Neural progenitor cell (in vitro differentiated cells): ENCODE measurements around the gene ZBTB42. TPM values are rescaled to one million over a fixed set of nuclear protein-coding genes. Genes with fewer than 3 reads are reported as not detected.

Experiments used
- DNase-seq: peaks from one replicate; pipeline ENCODE4 v3.0.0-alpha.2; 2016; ENCODE audit warnings: low spot score
- H2AFZ ChIP-seq: fragments of 200-600 bp; sonication (generic); replicated peaks from 2 replicates; pipeline ENCODE4 v1.6.1; 2016; ENCODE audit warnings: antibody characterized with exemption
- H3F3A ChIP-seq: fragments of 200-600 bp; sonication (generic); 2 replicates; pipeline ENCODE4 v1.6.1; 2016; ENCODE audit warnings: antibody characterized with exemption, low read depth
- H3K27ac ChIP-seq: fragments of 200-600 bp; sonication (generic); 2 replicates; pipeline ENCODE4 v1.5.1; 2016; ENCODE audit warnings: mild to moderate bottlenecking
- H3K27me3 ChIP-seq: fragments of 200-600 bp; sonication (generic); 2 replicates; pipeline ENCODE4 v1.6.1; 2016; ENCODE audit warnings: mild to moderate bottlenecking, moderate library complexity
- H3K36me3 ChIP-seq: fragments of 200-600 bp; sonication (generic); 2 replicates; pipeline ENCODE4 v1.5.1; 2016
- H3K4me1 ChIP-seq: fragments of 200-600 bp; sonication (generic); 2 replicates; pipeline ENCODE4 v1.6.1; 2016; ENCODE audit warnings: mixed run types
- H3K4me2 ChIP-seq: fragments of 200-600 bp; sonication (generic); 2 replicates; pipeline ENCODE4 v1.6.1; 2016
- H3K4me3 ChIP-seq: fragments of 200-600 bp; sonication (generic); 2 replicates; pipeline ENCODE4 v1.5.1; 2016
- H3K79me2 ChIP-seq: fragments of 200-600 bp; sonication (generic); 2 replicates; pipeline ENCODE4 v1.6.1; 2016; ENCODE audit warnings: low read depth
- H3K9ac ChIP-seq: fragments of 200-600 bp; sonication (generic); 2 replicates; pipeline ENCODE4 v1.6.1; 2016
- H3K9me3 ChIP-seq: fragments of 200-600 bp; sonication (generic); 2 replicates; pipeline ENCODE4 v1.5.1; 2016; ENCODE audit warnings: low read depth
- H4K20me1 ChIP-seq: fragments of 200-600 bp; sonication (generic); 2 replicates; pipeline ENCODE4 v1.6.1; 2016; ENCODE audit warnings: low read depth
- H3K27ac Mint-ChIP-seq: 3 replicates; pipeline ENCODE4 v1.8.0; 2021; ENCODE audit warnings: mixed read lengths
- H3K27me3 Mint-ChIP-seq: 2 replicates; pipeline ENCODE4 v1.8.0; 2022; ENCODE audit warnings: low read depth, mild to moderate bottlenecking, inconsistent platforms, moderate library complexity, mixed read lengths; ENCODE audit not compliant: insufficient read depth
- H3K36me3 Mint-ChIP-seq: 3 replicates; pipeline ENCODE4 v1.8.0; 2021; ENCODE audit warnings: mixed read lengths
- H3K4me1 Mint-ChIP-seq: 3 replicates; pipeline ENCODE4 v1.8.0; 2021; ENCODE audit warnings: mixed read lengths
- H3K4me3 Mint-ChIP-seq: 3 replicates; pipeline ENCODE4 v1.8.0; 2021; ENCODE audit warnings: mild to moderate bottlenecking, moderate library complexity, mixed read lengths
- H3K9me3 Mint-ChIP-seq: 3 replicates; pipeline ENCODE4 v1.8.0; 2020; ENCODE audit warnings: mixed read lengths
- EZH2 ChIP-seq: fragments of 200-600 bp; sonication (generic); IDR thresholded peaks from 2 replicates; pipeline ENCODE4 v1.6.1; 2017; ENCODE audit warnings: antibody characterized with exemption, mild to moderate bottlenecking, moderate library complexity
- EZH2phosphoT487 ChIP-seq: fragments of 200-600 bp; sonication (generic); IDR thresholded peaks from 2 replicates; pipeline ENCODE4 v1.6.1; 2017; ENCODE audit warnings: antibody characterized with exemption
- total RNA-seq: library from RNA; depleted of rRNA; stranded (reverse); fragments of >200 nt; gene quantifications from 2 replicates; pipeline ENCODE4 v1.2.3, GENCODE V29; 2015; ENCODE audit warnings: low replicate concordance
- TF ChIP-seq, protein P1 (sequence below): fragments of 200-600 bp; sonication (generic); IDR thresholded peaks from 2 replicates; pipeline ENCODE4 v1.5.1; 2017; ENCODE audit warnings: antibody characterized with exemption, mild to moderate bottlenecking

The ZBTB42 gene
- total RNA-seq, 1 donor from 2014 or later = 0.41 TPM

DNA sequence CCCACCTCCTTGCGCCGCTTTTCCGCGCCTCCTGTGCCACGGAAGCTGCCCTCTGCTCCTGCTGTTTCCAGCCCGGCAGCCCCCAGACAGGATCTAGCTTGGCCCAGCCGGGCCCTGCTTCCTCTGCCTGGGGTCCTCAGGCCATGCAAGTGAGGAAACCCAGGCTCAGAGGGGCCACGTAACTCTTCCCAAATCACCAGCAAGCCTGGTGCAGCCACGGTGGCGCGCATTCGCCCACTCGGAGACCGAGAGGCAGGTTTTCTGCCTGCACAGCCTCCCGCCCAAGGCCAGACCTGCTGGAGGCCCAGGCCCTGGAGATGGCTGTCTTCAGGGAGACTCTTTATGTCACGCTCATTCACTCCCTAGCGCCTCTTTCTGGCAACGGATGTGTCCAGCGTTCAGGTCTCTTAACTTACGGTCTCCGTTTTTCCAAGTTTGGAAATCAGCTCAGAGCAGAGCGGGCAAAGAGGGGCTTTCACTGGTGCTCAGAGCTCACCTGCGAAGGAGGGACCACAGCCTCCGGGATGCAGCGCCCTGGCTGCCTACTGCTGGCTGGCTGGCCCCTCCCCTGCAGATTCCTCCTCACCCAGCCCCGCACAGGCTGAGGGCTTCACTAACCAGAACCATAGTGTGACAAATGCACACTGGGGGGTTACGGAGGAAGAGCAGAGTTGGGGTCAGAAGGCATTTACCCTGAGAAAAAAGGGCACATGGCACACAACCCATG is 43.6 kb downstream of the ZBTB42 start:
- peak; percentile 54 for DNase-seq
- Histone ChIP-seq H3K4me2 (peak overlapping the region; percentile 78), H3K9me3 (no peaks in the 10 kb centered on the region), H3F3A (peaks cover 31% of the 10 kb centered on the region), H3K79me2 (no peaks in the 10 kb centered on the region), H2AFZ (peak overlapping the region; percentile 73), H3K9ac (no peak overlapping the region), H3K4me3 (peak overlapping the region; percentile 44), H3K36me3 (no peaks in the 10 kb centered on the region), H3K27ac (no peak overlapping the region), H3K27me3 (peaks cover 51% of the 10 kb centered on the region), H4K20me1 (no peaks in the 10 kb centered on the region), H3K4me1 (peaks cover 9% of the 10 kb centered on the region)
- Mint-ChIP-seq H3K9me3 (peaks cover 4% of the 10 kb centered on the region), H3K36me3 (no peaks in the 10 kb centered on the region), H3K27me3 (peaks cover 39% of the 10 kb centered on the region), H3K27ac (no peak overlapping the region), H3K4me1 (peaks cover 12% of the 10 kb centered on the region), H3K4me3 (peak overlapping the region; percentile 78)
- TF ChIP-seq, protein P1, sequence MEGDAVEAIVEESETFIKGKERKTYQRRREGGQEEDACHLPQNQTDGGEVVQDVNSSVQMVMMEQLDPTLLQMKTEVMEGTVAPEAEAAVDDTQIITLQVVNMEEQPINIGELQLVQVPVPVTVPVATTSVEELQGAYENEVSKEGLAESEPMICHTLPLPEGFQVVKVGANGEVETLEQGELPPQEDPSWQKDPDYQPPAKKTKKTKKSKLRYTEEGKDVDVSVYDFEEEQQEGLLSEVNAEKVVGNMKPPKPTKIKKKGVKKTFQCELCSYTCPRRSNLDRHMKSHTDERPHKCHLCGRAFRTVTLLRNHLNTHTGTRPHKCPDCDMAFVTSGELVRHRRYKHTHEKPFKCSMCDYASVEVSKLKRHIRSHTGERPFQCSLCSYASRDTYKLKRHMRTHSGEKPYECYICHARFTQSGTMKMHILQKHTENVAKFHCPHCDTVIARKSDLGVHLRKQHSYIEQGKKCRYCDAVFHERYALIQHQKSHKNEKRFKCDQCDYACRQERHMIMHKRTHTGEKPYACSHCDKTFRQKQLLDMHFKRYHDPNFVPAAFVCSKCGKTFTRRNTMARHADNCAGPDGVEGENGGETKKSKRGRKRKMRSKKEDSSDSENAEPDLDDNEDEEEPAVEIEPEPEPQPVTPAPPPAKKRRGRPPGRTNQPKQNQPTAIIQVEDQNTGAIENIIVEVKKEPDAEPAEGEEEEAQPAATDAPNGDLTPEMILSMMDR = peak; percentile 25
- TF ChIP-seq EZH2 (peak; percentile 24), EZH2phosphoT487 (no peak)

DNA sequence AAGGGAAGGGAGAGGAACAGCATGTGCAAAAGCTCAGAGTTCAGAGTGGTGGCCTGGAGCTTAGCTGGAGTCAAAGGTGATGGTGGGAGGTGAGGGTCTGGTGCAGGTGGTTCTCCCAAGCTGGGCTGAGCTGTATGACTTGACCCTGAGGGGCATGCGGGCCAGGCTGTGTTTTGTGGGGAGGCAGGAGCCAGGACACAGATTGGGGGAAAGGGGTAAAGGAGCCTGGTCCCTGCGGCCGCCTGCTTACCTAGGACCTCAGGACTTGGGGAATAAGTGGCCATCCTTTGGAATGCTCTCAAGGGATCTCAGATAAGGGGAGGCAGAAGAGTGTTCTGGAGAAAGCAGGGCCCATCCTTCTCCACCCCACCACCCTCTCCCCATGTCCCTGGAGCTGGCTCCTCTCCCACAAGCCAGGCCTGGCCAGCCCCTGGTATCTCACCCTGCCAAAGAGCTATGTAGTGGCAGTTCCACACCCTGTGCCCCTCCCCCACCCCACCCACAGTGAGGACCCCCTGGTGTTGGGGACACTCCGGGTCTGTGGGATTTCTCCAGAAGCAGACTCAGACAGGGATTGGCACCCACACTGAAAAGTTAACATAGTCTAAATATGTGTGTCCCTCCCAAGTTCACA is 44.2 kb downstream of the ZBTB42 start:
- H3K27me3 Mint-ChIP-seq = peaks cover 37% of the 10 kb centered on the region
- Histone ChIP-seq H3K4me3 (no peak overlapping the region), H3K4me1 (peaks cover 9% of the 10 kb centered on the region), H3K79me2 (no peaks in the 10 kb centered on the region), H3K9ac (no peak overlapping the region), H3K36me3 (no peaks in the 10 kb centered on the region), H3K4me2 (peak overlapping the region; percentile 78), H4K20me1 (no peaks in the 10 kb centered on the region), H3F3A (peaks cover 31% of the 10 kb centered on the region), H3K9me3 (no peaks in the 10 kb centered on the region), H3K27ac (no peak overlapping the region), H2AFZ (no peak overlapping the region), H3K27me3 (peaks cover 51% of the 10 kb centered on the region)
- H3K36me3 Mint-ChIP-seq = no peaks in the 10 kb centered on the region
- H3K27ac Mint-ChIP-seq = no peak overlapping the region
- DNase-seq = no peak
- peaks cover 4% of the 10 kb centered on the region for H3K9me3 Mint-ChIP-seq
- no peak overlapping the region for H3K4me3 Mint-ChIP-seq
- H3K4me1 Mint-ChIP-seq = peaks cover 12% of the 10 kb centered on the region
- TF ChIP-seq EZH2 = no peak
- TF ChIP-seq, protein P1 = no peak
- TF ChIP-seq EZH2phosphoT487 = no peak

DNA sequence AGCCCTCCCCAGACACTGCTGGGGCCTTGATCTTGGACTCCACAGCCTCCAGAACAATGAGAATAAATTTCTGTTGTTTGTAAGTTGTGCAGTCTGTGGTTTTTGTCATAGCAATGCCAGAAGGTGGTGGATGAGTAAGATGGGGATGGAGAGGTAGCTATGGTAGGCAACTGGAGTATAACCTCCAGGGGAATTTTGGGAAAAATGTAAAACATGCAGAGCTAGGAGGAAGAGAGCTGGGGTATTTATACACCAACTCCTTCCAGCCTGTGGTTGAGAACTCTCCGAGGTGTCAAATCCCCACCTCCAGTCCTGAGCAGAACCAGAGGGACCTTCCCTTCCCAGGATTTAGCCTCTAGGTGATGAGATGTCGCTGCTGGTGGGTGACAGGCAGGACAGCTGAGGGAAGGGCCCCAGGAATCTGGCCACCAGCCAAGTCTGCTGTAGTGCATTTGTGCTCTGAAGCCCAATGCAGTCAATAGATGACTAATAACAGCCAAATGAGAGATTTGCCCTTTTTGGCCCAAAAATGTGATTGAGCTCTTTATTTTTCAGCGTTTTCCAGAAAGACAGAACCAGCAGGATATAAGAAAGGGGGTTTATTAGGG is 45.0 kb downstream of the ZBTB42 start:
- no peak for TF ChIP-seq EZH2
- TF ChIP-seq EZH2phosphoT487 = no peak
- TF ChIP-seq, protein P1 = no peak
- peaks cover 4% of the 10 kb centered on the region for H3K9me3 Mint-ChIP-seq
- no peak overlapping the region for H3K27ac Mint-ChIP-seq
- no peaks in the 10 kb centered on the region for H3K36me3 Mint-ChIP-seq
- peaks cover 12% of the 10 kb centered on the region for H3K4me1 Mint-ChIP-seq
- Histone ChIP-seq H3F3A (peaks cover 31% of the 10 kb centered on the region), H3K4me1 (peaks cover 9% of the 10 kb centered on the region), H3K9ac (no peak overlapping the region), H3K4me2 (no peak overlapping the region), H3K9me3 (no peaks in the 10 kb centered on the region), H3K36me3 (no peaks in the 10 kb centered on the region), H3K4me3 (no peak overlapping the region), H2AFZ (no peak overlapping the region), H4K20me1 (no peaks in the 10 kb centered on the region), H3K79me2 (no peaks in the 10 kb centered on the region), H3K27me3 (peaks cover 46% of the 10 kb centered on the region), H3K27ac (no peak overlapping the region)
- H3K4me3 Mint-ChIP-seq = no peak overlapping the region
- peaks cover 37% of the 10 kb centered on the region for H3K27me3 Mint-ChIP-seq
- DNase-seq = no peak
